Uterus (tissue), 4 donors: Measurements from ENCODE around the gene DPP6. TPM values are rescaled to one million over a fixed set of nuclear protein-coding genes. Genes with fewer than 3 reads are reported as not detected.

Experiments used
- DNase-seq, 2 donors: peaks; one replicate each; pipeline ENCODE4 v3.0.0-alpha.2; 2019 to 2020
- H3K27ac ChIP-seq, 2 donors: fragments of 200-600 bp; sonication (generic); 1 replicate in 1 of 2; 2 replicates in 1 of 2; pipeline ENCODE4 v1.5.1; 2016 to 2018
- H3K27me3 ChIP-seq, 2 donors: fragments of 200-600 bp; sonication (generic); one replicate each; pipeline ENCODE4 v1.5.1; 2018 to 2019; ENCODE audit warnings: control low read depth in 1 of 2
- H3K36me3 ChIP-seq, 2 donors: fragments of 200-600 bp; sonication (generic); one replicate each; pipeline ENCODE4 v1.5.1; 2019; ENCODE audit warnings: control low read depth in 1 of 2
- H3K4me1 ChIP-seq, 2 donors: fragments of 200-600 bp; sonication (generic); one replicate each; pipeline ENCODE4 v1.5.1; 2018 to 2019; ENCODE audit warnings: control low read depth in 1 of 2
- H3K4me3 ChIP-seq, 2 donors: fragments of 200-600 bp; sonication (generic); 1 replicate in 1 of 2; 2 replicates in 1 of 2; pipeline ENCODE4 v1.5.1; 2018 to 2019; ENCODE audit warnings: mild to moderate bottlenecking in 1 of 2
- H3K9me3 ChIP-seq, 2 donors: fragments of 200-600 bp; sonication (generic); one replicate each; pipeline ENCODE4 v1.5.1; 2019; ENCODE audit warnings: control low read depth in 1 of 2
- CTCF ChIP-seq, 4 experiments: fragments of 200-600 bp in 2 of 4; fragments of 450-650 bp in 2 of 4; sonication (generic) in 2 of 4; IDR thresholded peaks; one replicate each; pipeline ENCODE4 v1.5.1; 2016 to 2019; ENCODE audit warnings: antibody characterized with exemption in 4 of 4, mild to moderate bottlenecking in 2 of 4, moderate library complexity in 1 of 4
- POLR2A ChIP-seq, 2 donors: fragments of 450-650 bp; IDR thresholded peaks; one replicate each; pipeline ENCODE4 v1.6.1; 2016; ENCODE audit warnings: antibody characterized with exemption in 2 of 2, mild to moderate bottlenecking in 1 of 2, moderate library complexity in 1 of 2
- intact Hi-C: fragments of 100-400 bp; cut with DNase I; formaldehyde crosslinking; loops from one replicate; pipeline ENCODE4 v1.15.1; 2023; ENCODE audit warnings: low total_unique reads
- total RNA-seq, 4 donors: library from RNA; depleted of rRNA in 3 of 4; stranded (reverse); fragments of >200 nt in 3 of 4; gene quantifications; one replicate each; pipeline versions ENCODE4 v1.1.0 to v1.2.4, GENCODE V29; 2014 to 2023
- donor health status: DM: yes; HTN: yes; CAD: no.

The DPP6 gene
- total RNA-seq, 4 donors from 2014 or later, result 4.1 to 107 (median 42.7) TPM

GRCh38 chr7:154299736-154300135, 247.5 kb downstream of the DPP6 start:
- H3K4me3 ChIP-seq, result no peak overlapping the region
- no peaks in the 10 kb centered on the region for H3K4me1 ChIP-seq
- H3K9me3 ChIP-seq, result no peaks in the 10 kb centered on the region
- H3K27me3 ChIP-seq, result no peaks in the 10 kb centered on the region
- H3K27ac ChIP-seq, result no peak overlapping the region
- no peak for DNase-seq
- intact Hi-C loops, result no loop called here
- TF ChIP-seq POLR2A (IDR thresholded peaks at IDR 0.05) (no peak), CTCF (IDR thresholded peaks at IDR 0.05) (no peak)
- H3K36me3 ChIP-seq, result no peaks in the 10 kb centered on the region

- Histone ChIP-seq H3K27ac (no peak overlapping the region), H3K27me3 (no peaks in the 10 kb centered on the region), H3K4me3 (no peak overlapping the region), H3K36me3 (no peaks in the 10 kb centered on the region), H3K9me3 (no peaks in the 10 kb centered on the region), H3K4me1 (no peaks in the 10 kb centered on the region)
- no peak for DNase-seq
- no peak for TF ChIP-seq POLR2A (IDR thresholded peaks at IDR 0.05)
- TF ChIP-seq CTCF (IDR thresholded peaks at IDR 0.05), result no peak
- intact Hi-C loops, result no loop called here
Observed at GRCh38 chr7:154302380-154302779, 250.2 kb downstream of the DPP6 start.

GRCh38 chr7:154304231-154304630, 252.0 kb downstream of the DPP6 start:
- H3K4me3 ChIP-seq, result no peak overlapping the region
- no peak overlapping the region for H3K27ac ChIP-seq
- H3K9me3 ChIP-seq, result no peaks in the 10 kb centered on the region
- TF ChIP-seq CTCF (IDR thresholded peaks at IDR 0.05) (no peak), POLR2A (IDR thresholded peaks at IDR 0.05) (no peak)
- no peaks in the 10 kb centered on the region for H3K27me3 ChIP-seq
- DNase-seq, result no peak
- H3K4me1 ChIP-seq, result no peaks in the 10 kb centered on the region
- intact Hi-C loops, result no loop called here
- H3K36me3 ChIP-seq, result no peaks in the 10 kb centered on the region

- Histone ChIP-seq H3K27ac (no peak overlapping the region), H3K9me3 (no peaks in the 10 kb centered on the region), H3K4me3 (no peak overlapping the region), H3K27me3 (no peaks in the 10 kb centered on the region), H3K4me1 (no peaks in the 10 kb centered on the region), H3K36me3 (no peaks in the 10 kb centered on the region)
- TF ChIP-seq POLR2A (IDR thresholded peaks at IDR 0.05) (no peak), CTCF (IDR thresholded peaks at IDR 0.05) (no peak)
- intact Hi-C loops, result no loop called here
- DNase-seq, result no peak
Observed at GRCh38 chr7:154304740-154305700, 252.8 kb downstream of the DPP6 start.

- no peaks in the 10 kb centered on the region for H3K36me3 ChIP-seq
- no peaks in the 10 kb centered on the region for H3K9me3 ChIP-seq
- TF ChIP-seq POLR2A (IDR thresholded peaks at IDR 0.05) (no peak), CTCF (IDR thresholded peaks at IDR 0.05) (no peak)
- H3K4me1 ChIP-seq, result no peaks in the 10 kb centered on the region
- DNase-seq, result no peak
- intact Hi-C loops, result no loop called here
- H3K27me3 ChIP-seq, result no peaks in the 10 kb centered on the region
- no peak overlapping the region for H3K27ac ChIP-seq
- no peak overlapping the region for H3K4me3 ChIP-seq
Observed at GRCh38 chr7:154306036-154306435, 253.8 kb downstream of the DPP6 start.
